ENCODE measurements around the gene MUC6.
"Not testable (repeated sequence)": the region's sequence is repeated elsewhere in the genome, so short reads cannot be mapped to it uniquely, and the experiment has no call there.

The MUC6 gene

DNA sequence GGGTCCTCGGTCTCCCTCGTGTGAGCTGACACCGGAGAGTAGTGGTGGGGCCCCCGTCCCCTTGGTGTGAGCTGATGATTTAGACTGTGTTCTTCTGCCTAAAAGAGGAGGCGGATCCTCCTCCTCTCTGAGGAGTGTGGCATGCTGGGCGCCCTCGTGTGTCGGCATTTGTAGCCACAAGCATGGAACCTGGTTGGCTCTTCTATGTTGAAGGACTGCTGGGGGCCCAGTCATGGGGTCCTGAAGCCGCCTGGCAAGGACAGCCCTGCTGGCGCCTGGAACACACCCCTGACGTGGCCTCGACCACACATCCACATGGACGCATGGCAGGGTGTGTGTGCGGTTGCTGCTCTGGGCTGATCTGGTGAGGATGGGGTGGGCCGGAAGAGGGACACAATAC is 60.7 kb downstream of the MUC6 start:
- TF ChIP-seq, protein P1, sequence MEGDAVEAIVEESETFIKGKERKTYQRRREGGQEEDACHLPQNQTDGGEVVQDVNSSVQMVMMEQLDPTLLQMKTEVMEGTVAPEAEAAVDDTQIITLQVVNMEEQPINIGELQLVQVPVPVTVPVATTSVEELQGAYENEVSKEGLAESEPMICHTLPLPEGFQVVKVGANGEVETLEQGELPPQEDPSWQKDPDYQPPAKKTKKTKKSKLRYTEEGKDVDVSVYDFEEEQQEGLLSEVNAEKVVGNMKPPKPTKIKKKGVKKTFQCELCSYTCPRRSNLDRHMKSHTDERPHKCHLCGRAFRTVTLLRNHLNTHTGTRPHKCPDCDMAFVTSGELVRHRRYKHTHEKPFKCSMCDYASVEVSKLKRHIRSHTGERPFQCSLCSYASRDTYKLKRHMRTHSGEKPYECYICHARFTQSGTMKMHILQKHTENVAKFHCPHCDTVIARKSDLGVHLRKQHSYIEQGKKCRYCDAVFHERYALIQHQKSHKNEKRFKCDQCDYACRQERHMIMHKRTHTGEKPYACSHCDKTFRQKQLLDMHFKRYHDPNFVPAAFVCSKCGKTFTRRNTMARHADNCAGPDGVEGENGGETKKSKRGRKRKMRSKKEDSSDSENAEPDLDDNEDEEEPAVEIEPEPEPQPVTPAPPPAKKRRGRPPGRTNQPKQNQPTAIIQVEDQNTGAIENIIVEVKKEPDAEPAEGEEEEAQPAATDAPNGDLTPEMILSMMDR (conservative IDR thresholded peaks at IDR 0.05; ENCODE audit: low read length): peak; percentile 43
- no peak overlapping the region for H3K4me3 ChIP-seq (ENCODE audit: low read length)
- DNase-seq (ENCODE audit: low read depth): peak; percentile 40

DNA sequence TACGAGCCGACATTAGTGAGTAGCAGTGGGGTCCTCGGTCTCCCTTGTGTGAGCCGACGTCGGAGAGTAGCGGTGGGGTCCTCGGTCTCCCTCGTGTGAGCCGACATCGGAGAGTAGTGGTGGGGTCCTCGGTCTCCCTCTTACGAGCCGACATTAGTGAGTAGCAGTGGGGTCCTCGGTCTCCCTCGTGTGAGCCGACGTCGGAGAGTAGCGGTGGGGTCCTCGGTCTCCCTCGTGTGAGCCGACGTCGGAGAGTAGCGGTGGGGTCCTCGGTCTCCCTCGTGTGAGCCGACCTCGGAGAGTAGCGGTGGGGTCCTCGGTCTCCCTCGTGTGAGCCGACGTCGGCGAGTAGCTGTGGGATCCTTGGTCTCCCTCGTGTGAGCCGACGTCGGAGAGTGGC is 61.1 kb downstream of the MUC6 start:
- DNase-seq (ENCODE audit: low read depth); H3K4me3 ChIP-seq (ENCODE audit: low read length): not testable (repeated sequence)

DNA sequence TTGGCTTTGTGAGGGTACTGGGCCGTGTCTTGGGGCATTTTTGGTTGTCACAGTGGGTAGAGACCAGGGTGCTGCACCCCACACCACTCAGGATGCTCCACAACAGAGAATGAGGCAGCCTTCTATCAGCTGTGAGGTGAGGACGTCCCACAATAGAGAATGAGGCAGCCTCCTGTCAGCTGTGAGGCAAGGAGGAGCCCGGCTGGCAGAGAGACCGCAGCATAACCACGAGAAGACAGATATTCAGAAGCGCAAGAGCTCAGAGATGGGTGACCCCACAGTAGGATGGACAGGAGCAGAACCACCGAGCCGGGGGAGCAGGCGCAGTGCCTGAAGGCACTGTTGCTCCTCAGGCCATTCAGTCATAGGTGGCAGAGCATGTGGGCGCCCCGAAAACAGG is 63.3 kb downstream of the MUC6 start:
- TF ChIP-seq, protein P1 (conservative IDR thresholded peaks at IDR 0.05; ENCODE audit: low read length): no peak
- H3K4me3 ChIP-seq (ENCODE audit: low read length): no peak overlapping the region
- DNase-seq (ENCODE audit: low read depth): no peak

DNA sequence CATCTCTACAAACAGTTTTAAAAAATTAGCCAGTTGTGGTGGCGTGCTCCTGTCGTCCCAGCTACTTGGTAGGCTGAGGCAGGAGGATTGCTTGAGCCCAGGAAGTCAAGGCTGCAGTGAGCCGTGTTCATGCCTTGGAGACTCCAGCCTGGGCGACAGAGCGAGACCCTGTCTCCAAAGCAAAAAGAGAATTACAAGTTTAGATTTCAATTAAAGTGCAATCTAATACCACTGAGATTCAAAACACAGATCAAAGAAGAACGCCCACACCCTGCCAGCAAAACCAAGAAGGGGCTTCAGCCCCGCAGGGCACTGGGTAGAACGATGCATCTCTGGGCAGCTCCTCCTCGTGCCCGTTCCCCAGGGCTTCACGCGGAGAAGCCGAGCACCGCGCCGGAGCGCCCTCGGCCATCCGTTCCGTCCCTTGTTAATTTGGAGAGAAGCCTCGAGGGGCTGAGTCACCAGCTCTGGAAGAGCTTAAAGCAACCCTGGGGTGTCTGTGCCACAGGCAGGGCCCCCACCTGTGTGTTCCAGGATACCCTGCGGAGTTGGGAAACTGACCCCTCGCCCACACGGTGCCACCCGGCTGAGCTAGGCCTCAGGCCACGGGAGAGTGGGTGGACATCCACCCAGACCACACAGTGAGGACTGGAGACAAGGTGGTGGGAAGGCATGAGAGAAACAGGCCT is 63.9 kb downstream of the MUC6 start:
- DNase-seq (ENCODE audit: low read depth): no peak
- H3K4me3 ChIP-seq (ENCODE audit: low read length): no peak overlapping the region
- TF ChIP-seq, protein P1 (conservative IDR thresholded peaks at IDR 0.05; ENCODE audit: low read length): no peak

DNA sequence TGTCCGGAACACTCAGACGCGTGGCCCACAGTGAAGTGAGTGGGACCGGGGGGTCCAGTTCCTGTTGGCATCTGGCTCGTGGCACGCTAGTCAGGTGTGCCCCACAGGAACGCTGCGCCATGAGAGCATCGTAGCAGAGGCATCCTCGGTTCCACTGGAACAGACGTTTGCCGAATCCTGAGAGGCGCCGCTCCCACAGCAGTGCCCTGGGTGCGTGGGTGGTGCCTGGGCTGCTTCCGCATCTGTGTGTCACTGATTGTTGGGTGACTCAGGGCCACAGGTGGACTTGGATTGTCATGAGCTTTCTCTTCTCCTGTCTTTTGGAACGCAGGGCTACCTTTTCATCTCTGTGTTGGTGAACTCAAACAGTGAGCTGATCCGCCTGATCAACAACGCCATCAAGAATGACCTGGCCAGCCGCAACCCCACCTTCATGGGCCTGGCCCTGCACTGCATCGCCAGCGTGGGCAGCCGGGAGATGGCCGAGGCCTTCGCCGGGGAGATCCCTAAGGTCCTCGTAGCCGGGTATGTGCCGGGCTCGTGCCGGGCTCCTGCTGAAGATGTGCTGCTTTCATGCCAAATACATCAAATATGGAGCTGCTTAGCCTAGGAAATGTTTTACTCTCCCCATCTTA is 64.7 kb downstream of the MUC6 start:
- H3K4me3 ChIP-seq (ENCODE audit: low read length): no peak overlapping the region
- DNase-seq (ENCODE audit: low read depth): no peak
- TF ChIP-seq, protein P1 (conservative IDR thresholded peaks at IDR 0.05; ENCODE audit: low read length): no peak

DNA sequence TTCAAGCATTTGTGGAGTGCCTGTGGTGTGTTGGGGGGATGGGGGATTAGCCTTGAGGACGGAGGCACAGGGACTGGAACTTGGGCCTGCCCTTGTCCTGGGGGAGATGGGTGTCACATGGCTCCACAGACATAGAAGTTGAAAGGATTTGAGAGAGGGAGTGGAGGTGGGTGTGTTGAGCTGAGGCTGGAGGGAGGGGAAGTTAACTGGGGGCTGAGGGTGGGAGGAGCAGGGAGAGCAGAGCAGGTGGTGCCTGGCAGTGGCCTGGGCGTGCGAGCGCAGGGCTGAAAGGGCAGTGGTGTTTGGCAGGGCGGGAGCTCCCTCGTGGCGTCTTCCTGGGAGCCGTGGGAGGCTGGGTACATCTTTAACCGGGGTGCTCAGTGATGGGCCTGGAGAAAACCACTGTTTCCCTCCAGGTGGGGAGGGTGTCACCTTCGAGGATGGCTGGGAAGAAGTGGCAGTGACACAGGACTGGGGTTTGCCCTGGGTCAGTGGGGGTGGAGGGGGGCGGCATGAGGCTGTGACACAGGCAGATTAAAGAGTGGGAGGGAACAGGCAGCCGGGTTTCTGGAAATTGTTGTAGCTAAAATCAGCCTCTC is 65.3 kb downstream of the MUC6 start:
- H3K4me3 ChIP-seq (ENCODE audit: low read length): no peak overlapping the region
- TF ChIP-seq, protein P1 (conservative IDR thresholded peaks at IDR 0.05; ENCODE audit: low read length): no peak
- no peak for DNase-seq (ENCODE audit: low read depth)

DNA sequence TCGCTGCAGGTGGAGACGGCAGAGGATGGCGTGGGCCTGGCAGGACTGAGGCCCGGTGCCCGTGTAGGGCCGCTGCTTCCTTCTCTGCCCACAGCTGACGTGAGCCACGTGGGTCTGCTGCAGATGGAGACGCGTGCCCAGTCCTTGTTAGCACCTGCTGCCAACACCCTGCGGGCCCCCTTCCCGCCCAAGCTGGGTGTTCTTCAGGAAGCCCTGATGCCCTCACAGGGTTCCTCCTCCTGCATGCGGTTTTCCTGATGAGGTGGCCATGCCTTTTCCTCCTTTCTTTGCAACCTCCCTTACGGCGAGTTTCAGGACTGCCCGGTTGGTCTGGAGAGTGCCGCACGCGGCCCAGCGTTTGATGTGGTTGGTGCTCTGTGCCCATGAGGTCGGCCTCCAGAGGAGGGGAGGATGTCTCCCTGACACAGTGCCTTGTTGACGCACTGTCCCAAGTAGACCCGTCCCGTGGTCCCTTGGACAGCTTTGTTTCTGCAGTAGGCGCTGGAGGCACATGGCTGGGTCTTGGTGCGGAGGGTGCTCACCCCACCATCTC is 66.1 kb downstream of the MUC6 start:
- H3K4me3 ChIP-seq (ENCODE audit: low read length): no peak overlapping the region
- no peak for DNase-seq (ENCODE audit: low read depth)
- TF ChIP-seq, protein P1 (conservative IDR thresholded peaks at IDR 0.05; ENCODE audit: low read length): no peak

Data from AG10803 (cell line).